Activated CD4-positive, alpha-beta T cell treated with anti-CD3 and anti-CD28 coated beads, Interleukin-2, amount 10 ng/mL, durations not matched to agents 7 days and 5 days (primary cell): ENCODE results near the gene FAM193A. TPM values are rescaled to one million over a fixed set of nuclear protein-coding genes. Genes with fewer than 3 reads are reported as not detected.
"Not testable (repeated sequence)": the region's sequence is repeated elsewhere in the genome, so short reads cannot be mapped to it uniquely, and the experiment has no call there.

Experiments
- CTCF ChIA-PET: fragments of 350-600 bp; sonication (Branson Sonifier 250); formaldehyde crosslinking; loops from one replicate; lab custom pipeline; 2021; ENCODE audit warnings: antibody characterized with exemption; lab: Charles Lee
- POLR2A ChIA-PET: fragments of 350-600 bp; sonication (Branson Sonifier 250); formaldehyde crosslinking; loops from one replicate; lab custom pipeline; 2021; ENCODE audit warnings: antibody characterized with exemption; lab: Charles Lee
- DNase-seq: peaks from one replicate; pipeline ENCODE4 v3.0.0-alpha.2; 2020
- H3K27ac Mint-ChIP-seq: one replicate; pipeline ENCODE4 v1.8.0; 2021; ENCODE audit warnings: mild to moderate bottlenecking, moderate library complexity, mixed read lengths
- H3K27me3 Mint-ChIP-seq: one replicate; pipeline ENCODE4 v1.8.0; 2021; ENCODE audit warnings: mixed read lengths
- H3K36me3 Mint-ChIP-seq: one replicate; pipeline ENCODE4 v1.8.0; 2021; ENCODE audit warnings: low read depth, mixed read lengths
- H3K4me1 Mint-ChIP-seq: one replicate; pipeline ENCODE4 v1.8.0; 2021; ENCODE audit warnings: mixed read lengths
- H3K4me3 Mint-ChIP-seq: one replicate; pipeline ENCODE4 v1.8.0; 2021; ENCODE audit warnings: mild to moderate bottlenecking, moderate library complexity, mixed read lengths
- H3K9me3 Mint-ChIP-seq: one replicate; pipeline ENCODE4 v1.8.0; 2021; ENCODE audit warnings: mixed read lengths
- total RNA-seq, 2 experiments: library from RNA; stranded (reverse); gene quantifications; one replicate each; pipeline ENCODE4 v1.2.3, GENCODE V29; 2021

FAM193A gene
- total RNA-seq, 2 experiments from 2014 or later, result 33.2 to 35.5 TPM

GRCh38 chr4:2636994-2637393, 100.5 kb downstream of the FAM193A start:
- H3K4me1 Mint-ChIP-seq, H3K4me3 Mint-ChIP-seq, H3K27me3 Mint-ChIP-seq, H3K9me3 Mint-ChIP-seq, POLR2A ChIA-PET, CTCF ChIA-PET, H3K27ac Mint-ChIP-seq, DNase-seq: not testable (repeated sequence)
- H3K36me3 Mint-ChIP-seq, result peaks cover 14% of the 10 kb centered on the region

GRCh38 chr4:2637956-2638552, 101.6 kb downstream of the FAM193A start:
- POLR2A ChIA-PET, result no interaction called here
- H3K4me1 Mint-ChIP-seq, result no peaks in the 10 kb centered on the region

GRCh38 chr4:2638730-2639129, 102.3 kb downstream of the FAM193A start:
- Mint-ChIP-seq H3K4me1 (no peaks in the 10 kb centered on the region), H3K36me3 (peaks cover 18% of the 10 kb centered on the region), H3K9me3 (no peaks in the 10 kb centered on the region), H3K27me3 (no peaks in the 10 kb centered on the region), H3K27ac (no peak overlapping the region), H3K4me3 (no peak overlapping the region)
- ChIA-PET POLR2A (no interaction called here), CTCF (no interaction called here)
- DNase-seq, result no peak

More at GRCh38 chr4:2637956-2638552, 101.6 kb downstream of the FAM193A start:
- no peak overlapping the region for H3K4me3 Mint-ChIP-seq
- H3K9me3 Mint-ChIP-seq, result no peaks in the 10 kb centered on the region
- CTCF ChIA-PET, result no interaction called here
- H3K27me3 Mint-ChIP-seq, result no peaks in the 10 kb centered on the region
- H3K36me3 Mint-ChIP-seq, result peaks cover 17% of the 10 kb centered on the region
- DNase-seq, result no peak
- H3K27ac Mint-ChIP-seq, result no peak overlapping the region

GRCh38 chr4:2642968-2643367, 106.5 kb downstream of the FAM193A start:
- Mint-ChIP-seq H3K4me3 (no peak overlapping the region), H3K4me1 (no peaks in the 10 kb centered on the region), H3K36me3 (peaks cover 16% of the 10 kb centered on the region), H3K27ac (no peak overlapping the region), H3K9me3 (no peaks in the 10 kb centered on the region), H3K27me3 (no peaks in the 10 kb centered on the region)
- POLR2A ChIA-PET, result no interaction called here
- DNase-seq, result no peak
- CTCF ChIA-PET, result interaction anchor here (0.6 kb wide), 1 partner anchor 42 kb away, joined by 3 read pairs; no protein-coding TSS in a partner anchor

- Mint-ChIP-seq H3K9me3 (no peaks in the 10 kb centered on the region), H3K36me3 (peaks cover 13% of the 10 kb centered on the region), H3K4me3 (no peak overlapping the region), H3K27ac (no peak overlapping the region), H3K27me3 (no peaks in the 10 kb centered on the region), H3K4me1 (no peaks in the 10 kb centered on the region)
- DNase-seq, result no peak
- CTCF ChIA-PET, result interaction anchor here (0.6 kb wide), 1 partner anchor 42 kb away, joined by 3 read pairs; no protein-coding TSS in a partner anchor
- POLR2A ChIA-PET, result no interaction called here
These were observed 107.1 kb downstream of the FAM193A start for GRCh38 chr4:2643555-2643954.

- CTCF ChIA-PET, result interaction anchor here (1.0 kb wide), 1 partner anchor 11 kb away, joined by 3 read pairs; no protein-coding TSS in a partner anchor
- POLR2A ChIA-PET, result no interaction called here
- Mint-ChIP-seq H3K27ac (no peak overlapping the region), H3K27me3 (no peaks in the 10 kb centered on the region), H3K4me3 (no peak overlapping the region), H3K4me1 (peaks cover 5% of the 10 kb centered on the region), H3K36me3 (peaks cover 33% of the 10 kb centered on the region), H3K9me3 (no peaks in the 10 kb centered on the region)
- DNase-seq, result no peak
These were observed 110.1 kb downstream of the FAM193A start for GRCh38 chr4:2646396-2647149.

- Mint-ChIP-seq H3K27ac (no peak overlapping the region), H3K36me3 (peaks cover 40% of the 10 kb centered on the region), H3K4me3 (no peak overlapping the region), H3K4me1 (peaks cover 15% of the 10 kb centered on the region), H3K27me3 (no peaks in the 10 kb centered on the region), H3K9me3 (no peaks in the 10 kb centered on the region)
- DNase-seq, result no peak
- POLR2A ChIA-PET, result no interaction called here
- CTCF ChIA-PET, result interaction anchor here (1.0 kb wide), 1 partner anchor 10 kb away, joined by 3 read pairs; no protein-coding TSS in a partner anchor
These were observed 111.1 kb downstream of the FAM193A start for GRCh38 chr4:2647403-2648158.

GRCh38 chr4:2648159-2648814, 111.8 kb downstream of the FAM193A start:
- no peak overlapping the region for H3K4me3 Mint-ChIP-seq
- H3K4me1 Mint-ChIP-seq, result peaks cover 18% of the 10 kb centered on the region
- no peaks in the 10 kb centered on the region for H3K27me3 Mint-ChIP-seq
- ChIA-PET POLR2A (no interaction called here), CTCF (no interaction called here)
- H3K27ac Mint-ChIP-seq, result no peak overlapping the region
- peaks cover 38% of the 10 kb centered on the region for H3K36me3 Mint-ChIP-seq
- DNase-seq, result no peak
- no peaks in the 10 kb centered on the region for H3K9me3 Mint-ChIP-seq

- no peak overlapping the region for H3K4me3 Mint-ChIP-seq
- H3K27ac Mint-ChIP-seq, result peak overlapping the region; percentile 36
- no peaks in the 10 kb centered on the region for H3K9me3 Mint-ChIP-seq
- no peaks in the 10 kb centered on the region for H3K27me3 Mint-ChIP-seq
- H3K36me3 Mint-ChIP-seq, result peaks cover 38% of the 10 kb centered on the region
- ChIA-PET POLR2A (no interaction called here), CTCF (no interaction called here)
- no peak for DNase-seq
- H3K4me1 Mint-ChIP-seq, result peaks cover 18% of the 10 kb centered on the region
These were observed 113.2 kb downstream of the FAM193A start for GRCh38 chr4:2649604-2650114.

GRCh38 chr4:2650276-2650675, 113.8 kb downstream of the FAM193A start:
- peaks cover 18% of the 10 kb centered on the region for H3K4me1 Mint-ChIP-seq
- POLR2A ChIA-PET, result no interaction called here
- peaks cover 34% of the 10 kb centered on the region for H3K36me3 Mint-ChIP-seq
- no peak overlapping the region for H3K4me3 Mint-ChIP-seq
- CTCF ChIA-PET, result no interaction called here
- H3K9me3 Mint-ChIP-seq, result no peaks in the 10 kb centered on the region
- DNase-seq, result no peak
- no peaks in the 10 kb centered on the region for H3K27me3 Mint-ChIP-seq
- no peak overlapping the region for H3K27ac Mint-ChIP-seq

- Mint-ChIP-seq H3K9me3 (no peaks in the 10 kb centered on the region), H3K27ac (peak overlapping the region; percentile 77), H3K27me3 (no peaks in the 10 kb centered on the region), H3K4me3 (no peak overlapping the region), H3K36me3 (peaks cover 34% of the 10 kb centered on the region), H3K4me1 (peaks cover 18% of the 10 kb centered on the region)
- DNase-seq, result no peak
- ChIA-PET POLR2A (no interaction called here), CTCF (no interaction called here)
These were observed 115.1 kb downstream of the FAM193A start for GRCh38 chr4:2651546-2651945.

- H3K36me3 Mint-ChIP-seq, result peaks cover 34% of the 10 kb centered on the region
These were observed 115.6 kb downstream of the FAM193A start for GRCh38 chr4:2651998-2652397.

More at GRCh38 chr4:2651998-2652397, 115.6 kb downstream of the FAM193A start:
- Mint-ChIP-seq H3K4me3 (no peak overlapping the region), H3K4me1 (peaks cover 18% of the 10 kb centered on the region), H3K27ac (peak overlapping the region; percentile 77), H3K27me3 (no peaks in the 10 kb centered on the region), H3K9me3 (no peaks in the 10 kb centered on the region)
- ChIA-PET POLR2A (no interaction called here), CTCF (no interaction called here)
- DNase-seq, result no peak
